ENCODE data around the gene COL6A1.

DNA sequence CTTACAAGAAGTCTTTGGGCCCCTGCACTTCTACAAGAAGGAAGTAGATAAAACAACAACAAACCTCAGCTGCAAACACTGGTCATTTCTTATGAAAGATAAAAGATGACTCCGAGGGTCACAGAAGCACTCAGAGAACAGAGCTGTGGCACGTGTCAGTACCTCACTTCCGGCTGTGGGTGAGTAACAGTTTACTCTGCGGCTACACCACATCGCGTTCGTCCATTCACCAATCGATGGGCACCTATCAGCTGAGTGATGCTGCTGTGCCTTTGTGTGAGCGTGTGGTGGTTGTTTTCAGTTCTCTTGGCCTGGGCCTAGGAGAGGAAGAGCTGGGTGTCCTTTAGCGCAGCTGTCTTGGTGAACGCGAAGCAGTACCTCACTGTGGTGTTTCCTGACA is 49.9 kb downstream of the COL6A1 start:
- TF ChIP-seq, protein P1, sequence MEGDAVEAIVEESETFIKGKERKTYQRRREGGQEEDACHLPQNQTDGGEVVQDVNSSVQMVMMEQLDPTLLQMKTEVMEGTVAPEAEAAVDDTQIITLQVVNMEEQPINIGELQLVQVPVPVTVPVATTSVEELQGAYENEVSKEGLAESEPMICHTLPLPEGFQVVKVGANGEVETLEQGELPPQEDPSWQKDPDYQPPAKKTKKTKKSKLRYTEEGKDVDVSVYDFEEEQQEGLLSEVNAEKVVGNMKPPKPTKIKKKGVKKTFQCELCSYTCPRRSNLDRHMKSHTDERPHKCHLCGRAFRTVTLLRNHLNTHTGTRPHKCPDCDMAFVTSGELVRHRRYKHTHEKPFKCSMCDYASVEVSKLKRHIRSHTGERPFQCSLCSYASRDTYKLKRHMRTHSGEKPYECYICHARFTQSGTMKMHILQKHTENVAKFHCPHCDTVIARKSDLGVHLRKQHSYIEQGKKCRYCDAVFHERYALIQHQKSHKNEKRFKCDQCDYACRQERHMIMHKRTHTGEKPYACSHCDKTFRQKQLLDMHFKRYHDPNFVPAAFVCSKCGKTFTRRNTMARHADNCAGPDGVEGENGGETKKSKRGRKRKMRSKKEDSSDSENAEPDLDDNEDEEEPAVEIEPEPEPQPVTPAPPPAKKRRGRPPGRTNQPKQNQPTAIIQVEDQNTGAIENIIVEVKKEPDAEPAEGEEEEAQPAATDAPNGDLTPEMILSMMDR (IDR thresholded peaks at IDR 0.05 in 8 of 11, conservative IDR thresholded peaks at IDR 0.05 in 3 of 11): no peak
- TF ChIP-seq POLR2A (IDR thresholded peaks at IDR 0.05) (no peak), POLR2AphosphoS5 (IDR thresholded peaks at IDR 0.05) (no peak)

Measured in spleen (tissue), 7 donors.